ENCODE results near the gene DSCAM. TPM values are rescaled to one million over a fixed set of nuclear protein-coding genes. Genes with fewer than 3 reads are reported as not detected.

The DSCAM gene
- total and polyA plus RNA-seq, 10 of the 15 experiments (the other 5 are each of a cell fraction or from before 2014, with no cell fraction given) = not detected

- Histone ChIP-seq H3K27ac (ENCODE audit: control insufficient read depth, insufficient read depth) (no peak overlapping the region), H3K79me2 (ENCODE audit: control insufficient read depth, insufficient read depth, low read length) (no peaks in the 10 kb centered on the region), H3K27me3 (replicated peaks in 1 of 2; ENCODE audit: control insufficient read depth in 2 of 2, insufficient read depth in 2 of 2, low read length in 1 of 2) (no peaks in the 10 kb centered on the region), H3K4me1 (ENCODE audit: control insufficient read depth, insufficient read depth, low read length) (no peaks in the 10 kb centered on the region), H3K36me3 (ENCODE audit: control insufficient read depth in 2 of 2, insufficient read depth in 2 of 2, low read length in 1 of 2) (no peaks in the 10 kb centered on the region), H3K4me3 (no peak overlapping the region), H3K9me3 (replicated peaks; ENCODE audit: control insufficient read depth, insufficient read depth, low read length) (no peaks in the 10 kb centered on the region; the same call in 2 of the 3 replicates), H3K9ac (ENCODE audit: control insufficient read depth, insufficient read depth, low read length) (no peak overlapping the region), H3K4me2 (ENCODE audit: control insufficient read depth, insufficient read depth) (no peak overlapping the region), H4K20me1 (ENCODE audit: control insufficient read depth, insufficient read depth) (no peaks in the 10 kb centered on the region), H2AFZ (ENCODE audit: control insufficient read depth, low read depth, low read length) (no peak overlapping the region)
- intact Hi-C loops (cut with micrococcal nuclease; ENCODE audit: unreplicated experiment) = no loop called here
- no TSS peak for BruUV-seq (replicated peaks)
- CTCF ChIA-PET = no interaction called here
- ATAC-seq = no peak
- no peak for FAIRE-seq
- POLR2A ChIA-PET = no interaction called here
- in situ Hi-C loops (cut with MboI) = no loop called here
- WGBS (ENCODE audit: insufficient coverage, insufficient replicate concordance, low lambda C conversion rate, missing lambda C conversion rate) = 32% methylated on average over 5 of the region's 5 CpGs
- RAD21 ChIA-PET (ENCODE audit: unreplicated experiment) = no interaction called here
- no peak for DNase-seq (ENCODE audit: low read depth, low spot score)
- no peak for TF ChIP-seq ASH2L (IDR thresholded peaks at IDR 0.05; ENCODE audit: borderline replicate concordance, low read depth)
- TF ChIP-seq USF2 (IDR thresholded peaks at IDR 0.05; ENCODE audit: borderline replicate concordance, low read depth, low read length) = no peak
- no peak for TF ChIP-seq POLR2A (IDR thresholded peaks at IDR 0.05; ENCODE audit: low read depth, low read length)
- TF ChIP-seq, protein P1, sequence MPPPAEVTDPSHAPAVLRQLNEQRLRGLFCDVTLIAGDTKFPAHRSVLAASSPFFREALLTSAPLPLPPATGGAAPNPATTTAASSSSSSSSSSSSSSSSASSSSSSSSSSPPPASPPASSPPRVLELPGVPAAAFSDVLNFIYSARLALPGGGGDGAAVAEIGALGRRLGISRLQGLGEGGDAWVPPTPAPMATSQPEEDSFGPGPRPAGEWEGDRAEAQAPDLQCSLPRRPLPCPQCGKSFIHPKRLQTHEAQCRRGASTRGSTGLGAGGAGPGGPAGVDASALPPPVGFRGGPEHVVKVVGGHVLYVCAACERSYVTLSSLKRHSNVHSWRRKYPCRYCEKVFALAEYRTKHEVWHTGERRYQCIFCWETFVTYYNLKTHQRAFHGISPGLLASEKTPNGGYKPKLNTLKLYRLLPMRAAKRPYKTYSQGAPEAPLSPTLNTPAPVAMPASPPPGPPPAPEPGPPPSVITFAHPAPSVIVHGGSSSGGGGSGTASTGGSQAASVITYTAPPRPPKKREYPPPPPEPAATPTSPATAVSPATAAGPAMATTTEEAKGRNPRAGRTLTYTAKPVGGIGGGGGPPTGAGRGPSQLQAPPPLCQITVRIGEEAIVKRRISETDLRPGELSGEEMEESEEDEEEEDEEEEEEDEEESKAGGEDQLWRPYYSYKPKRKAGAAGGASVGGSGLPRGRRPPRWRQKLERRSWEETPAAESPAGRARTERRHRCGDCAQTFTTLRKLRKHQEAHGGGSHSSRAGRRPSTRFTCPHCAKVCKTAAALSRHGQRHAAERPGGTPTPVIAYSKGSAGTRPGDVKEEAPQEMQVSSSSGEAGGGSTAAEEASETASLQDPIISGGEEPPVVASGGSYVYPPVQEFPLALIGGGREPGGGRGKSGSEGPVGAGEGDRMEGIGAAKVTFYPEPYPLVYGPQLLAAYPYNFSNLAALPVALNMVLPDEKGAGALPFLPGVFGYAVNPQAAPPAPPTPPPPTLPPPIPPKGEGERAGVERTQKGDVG (CRISPR knock-in tag; IDR thresholded peaks at IDR 0.05) = no peak
- TF ChIP-seq, protein P2, sequence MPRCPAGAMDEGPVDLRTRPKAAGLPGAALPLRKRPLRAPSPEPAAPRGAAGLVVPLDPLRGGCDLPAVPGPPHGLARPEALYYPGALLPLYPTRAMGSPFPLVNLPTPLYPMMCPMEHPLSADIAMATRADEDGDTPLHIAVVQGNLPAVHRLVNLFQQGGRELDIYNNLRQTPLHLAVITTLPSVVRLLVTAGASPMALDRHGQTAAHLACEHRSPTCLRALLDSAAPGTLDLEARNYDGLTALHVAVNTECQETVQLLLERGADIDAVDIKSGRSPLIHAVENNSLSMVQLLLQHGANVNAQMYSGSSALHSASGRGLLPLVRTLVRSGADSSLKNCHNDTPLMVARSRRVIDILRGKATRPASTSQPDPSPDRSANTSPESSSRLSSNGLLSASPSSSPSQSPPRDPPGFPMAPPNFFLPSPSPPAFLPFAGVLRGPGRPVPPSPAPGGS (IDR thresholded peaks at IDR 0.05; ENCODE audit: borderline replicate concordance, insufficient read depth, low read depth, low read length, poor library complexity, severe bottlenecking) = no peak
- no peak for TF ChIP-seq TAF1 (IDR thresholded peaks at IDR 0.05; ENCODE audit: borderline replicate concordance, low read depth, low read length)
- TF ChIP-seq SUZ12 (IDR thresholded peaks at IDR 0.05; ENCODE audit: unreplicated experiment) = no peak
- no peak for TF ChIP-seq YBX1 (IDR thresholded peaks at IDR 0.05)
- TF ChIP-seq, protein P3, sequence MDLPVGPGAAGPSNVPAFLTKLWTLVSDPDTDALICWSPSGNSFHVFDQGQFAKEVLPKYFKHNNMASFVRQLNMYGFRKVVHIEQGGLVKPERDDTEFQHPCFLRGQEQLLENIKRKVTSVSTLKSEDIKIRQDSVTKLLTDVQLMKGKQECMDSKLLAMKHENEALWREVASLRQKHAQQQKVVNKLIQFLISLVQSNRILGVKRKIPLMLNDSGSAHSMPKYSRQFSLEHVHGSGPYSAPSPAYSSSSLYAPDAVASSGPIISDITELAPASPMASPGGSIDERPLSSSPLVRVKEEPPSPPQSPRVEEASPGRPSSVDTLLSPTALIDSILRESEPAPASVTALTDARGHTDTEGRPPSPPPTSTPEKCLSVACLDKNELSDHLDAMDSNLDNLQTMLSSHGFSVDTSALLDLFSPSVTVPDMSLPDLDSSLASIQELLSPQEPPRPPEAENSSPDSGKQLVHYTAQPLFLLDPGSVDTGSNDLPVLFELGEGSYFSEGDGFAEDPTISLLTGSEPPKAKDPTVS (IDR thresholded peaks at IDR 0.05; ENCODE audit: low read depth, low read length) = no peak
- no peak for TF ChIP-seq CHD2 (IDR thresholded peaks at IDR 0.05; ENCODE audit: borderline replicate concordance, low read depth, low read length)
- no peak for TF ChIP-seq BACH1 (IDR thresholded peaks at IDR 0.05; ENCODE audit: borderline replicate concordance)
- TF ChIP-seq IRF4 (IDR thresholded peaks at IDR 0.05; ENCODE audit: low read depth, low read length) = no peak
- no peak for TF ChIP-seq NFIC (IDR thresholded peaks at IDR 0.05; ENCODE audit: low read depth, low read length)
- SMC1A ChIA-PET (ENCODE audit: uncharacterized antibody, unreplicated experiment) = no interaction called here
Measured at GRCh38 chr21:40021558-40022351, 825.2 kb downstream of the DSCAM start.

Measured in GM12878 (cell line).